HG03575 (cell line): ENCODE results near the gene LRRC74B.
"Not testable (repeated sequence)": the region's sequence is repeated elsewhere in the genome, so short reads cannot be mapped to it uniquely, and the experiment has no call there.

Source experiments
- ATAC-seq: cut with Tn5 transposase; IDR thresholded peaks from one replicate; pipeline ENCODE4 v1.9.1; 2021; ENCODE audit not compliant: unreplicated experiment, insufficient number of reproducible peaks, low FRiP score; ENCODE audit errors: extremely low read depth

Gene LRRC74B

GRCh38 chr22:21045585-21046294 lies at the start of gene LRRC74B:
TSS of gene LRRC74B (plus strand) at chr22:21045946. CDS start at chr22:21045987, 41 bp downstream.
- no peak for ATAC-seq

- ATAC-seq: no peak
Observed at GRCh38 chr22:20996031-20996410, 49.7 kb upstream of the LRRC74B start.

- ATAC-seq: no peak
Observed at GRCh38 chr22:20996598-20997535, 48.9 kb upstream of the LRRC74B start.

- no peak for ATAC-seq
Observed at GRCh38 chr22:20997536-20998257, 48.0 kb upstream of the LRRC74B start.

GRCh38 chr22:20998411-20999336 lies 47.1 kb upstream of the LRRC74B start:
- ATAC-seq: no peak

- ATAC-seq: no peak
Observed at GRCh38 chr22:20999350-21000206, 46.2 kb upstream of the LRRC74B start.

GRCh38 chr22:21000207-21000986 lies 45.3 kb upstream of the LRRC74B start:
- no peak for ATAC-seq

GRCh38 chr22:21000987-21001600 lies 44.7 kb upstream of the LRRC74B start:
- no peak for ATAC-seq

GRCh38 chr22:21001601-21002325 lies 44.0 kb upstream of the LRRC74B start, which contains the start of gene THAP7:
TSS of gene THAP7 (minus strand) at chr22:21002118. CDS start at chr22:21001911, 207 bp downstream.
- ATAC-seq: peak; percentile 34

- no peak for ATAC-seq
Observed at GRCh38 chr22:21003782-21004181, 42.0 kb upstream of the LRRC74B start.

GRCh38 chr22:21009208-21009607 lies 36.5 kb upstream of the LRRC74B start:
- not testable (repeated sequence) for ATAC-seq

- ATAC-seq: no peak
Observed at GRCh38 chr22:21009638-21010425, 35.9 kb upstream of the LRRC74B start.

GRCh38 chr22:21010426-21011113 lies 35.2 kb upstream of the LRRC74B start:
- ATAC-seq: no peak
